ENCODE results near the gene PSME2. TPM values are rescaled to one million over a fixed set of nuclear protein-coding genes. Genes with fewer than 3 reads are reported as not detected.
A peak's percentile ranks its signal among the peaks of the same experiment; 100 is the strongest.

Gene PSME2
- total and polyA plus RNA-seq, 2 of the 13 experiments (the other 11 are each of a cell fraction or from before 2014, with no cell fraction given) = 332 to 716 TPM

DNA sequence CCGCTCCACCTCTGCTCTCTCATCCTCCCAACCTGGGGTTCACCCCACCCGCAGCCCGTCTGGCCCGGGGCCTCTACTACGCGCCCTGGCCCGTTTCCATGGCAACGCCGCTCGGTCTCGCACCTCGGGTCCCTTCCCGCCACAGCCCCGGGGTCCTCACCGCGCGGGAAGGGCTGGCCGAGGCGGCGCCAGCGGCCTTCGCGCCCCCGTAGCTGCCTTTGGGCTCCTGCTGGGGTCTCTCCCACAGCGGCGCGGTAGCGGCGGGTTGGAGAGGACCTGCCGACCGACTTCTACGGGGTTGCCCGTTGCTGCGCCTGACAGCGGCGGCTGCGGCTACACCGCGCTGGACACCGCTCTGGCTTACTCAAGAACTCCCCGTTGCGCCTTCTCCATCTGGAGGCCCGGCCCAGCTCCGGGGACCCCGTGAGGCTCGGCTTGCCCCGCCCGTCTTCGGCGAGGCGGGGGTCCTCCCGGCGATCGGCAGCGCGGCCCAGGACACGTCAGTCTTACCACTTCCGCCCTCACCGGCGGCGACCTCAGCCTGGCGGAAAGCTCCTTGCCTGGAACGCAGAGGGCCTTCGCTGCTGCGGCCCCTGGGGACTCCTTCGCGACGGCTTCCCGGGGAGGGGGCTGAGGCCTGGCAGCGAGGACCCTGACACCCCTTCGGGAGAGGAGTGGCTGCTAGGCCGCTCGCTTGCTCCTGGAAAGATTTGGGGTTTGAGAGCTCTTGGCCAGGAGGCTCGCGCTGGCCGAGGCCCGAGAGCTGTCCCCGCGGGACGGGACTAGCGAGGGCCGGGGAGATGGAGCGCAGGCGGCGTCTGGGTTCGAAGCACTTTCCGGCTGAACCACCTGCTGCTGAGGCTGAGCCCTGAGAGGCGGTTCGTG lies 49.0 kb upstream of the PSME2 start, which contains the start of gene TM9SF1 (continued):
- peak; percentile 100 for TF ChIP-seq ELF1 (CRISPR knock-in tag; IDR thresholded peaks at IDR 0.05)
- no peak for TF ChIP-seq SMC3 (IDR thresholded peaks at IDR 0.05; ENCODE audit: low read length)
- peak; percentile 7; the same call in 1 of the 2 replicates for TF ChIP-seq MTF2 (CRISPR knock-in tag; IDR thresholded peaks at IDR 0.05; ENCODE audit: borderline replicate concordance)
- TF ChIP-seq ZNF580 (CRISPR knock-in tag; IDR thresholded peaks at IDR 0.05; ENCODE audit: borderline replicate concordance, low read depth) = peak; percentile 97
- peak; percentile 100 for TF ChIP-seq SAFB2 (CRISPR knock-in tag; IDR thresholded peaks at IDR 0.05; ENCODE audit: borderline replicate concordance, low read depth)
- TF ChIP-seq, protein P1, sequence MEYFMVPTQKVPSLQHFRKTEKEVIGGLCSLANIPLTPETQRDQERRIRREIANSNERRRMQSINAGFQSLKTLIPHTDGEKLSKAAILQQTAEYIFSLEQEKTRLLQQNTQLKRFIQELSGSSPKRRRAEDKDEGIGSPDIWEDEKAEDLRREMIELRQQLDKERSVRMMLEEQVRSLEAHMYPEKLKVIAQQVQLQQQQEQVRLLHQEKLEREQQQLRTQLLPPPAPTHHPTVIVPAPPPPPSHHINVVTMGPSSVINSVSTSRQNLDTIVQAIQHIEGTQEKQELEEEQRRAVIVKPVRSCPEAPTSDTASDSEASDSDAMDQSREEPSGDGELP (IDR thresholded peaks at IDR 0.05; ENCODE audit: borderline replicate concordance, low read depth) = peak; percentile 66; the same call in 1 of the 2 replicates
- TF ChIP-seq, protein P2, sequence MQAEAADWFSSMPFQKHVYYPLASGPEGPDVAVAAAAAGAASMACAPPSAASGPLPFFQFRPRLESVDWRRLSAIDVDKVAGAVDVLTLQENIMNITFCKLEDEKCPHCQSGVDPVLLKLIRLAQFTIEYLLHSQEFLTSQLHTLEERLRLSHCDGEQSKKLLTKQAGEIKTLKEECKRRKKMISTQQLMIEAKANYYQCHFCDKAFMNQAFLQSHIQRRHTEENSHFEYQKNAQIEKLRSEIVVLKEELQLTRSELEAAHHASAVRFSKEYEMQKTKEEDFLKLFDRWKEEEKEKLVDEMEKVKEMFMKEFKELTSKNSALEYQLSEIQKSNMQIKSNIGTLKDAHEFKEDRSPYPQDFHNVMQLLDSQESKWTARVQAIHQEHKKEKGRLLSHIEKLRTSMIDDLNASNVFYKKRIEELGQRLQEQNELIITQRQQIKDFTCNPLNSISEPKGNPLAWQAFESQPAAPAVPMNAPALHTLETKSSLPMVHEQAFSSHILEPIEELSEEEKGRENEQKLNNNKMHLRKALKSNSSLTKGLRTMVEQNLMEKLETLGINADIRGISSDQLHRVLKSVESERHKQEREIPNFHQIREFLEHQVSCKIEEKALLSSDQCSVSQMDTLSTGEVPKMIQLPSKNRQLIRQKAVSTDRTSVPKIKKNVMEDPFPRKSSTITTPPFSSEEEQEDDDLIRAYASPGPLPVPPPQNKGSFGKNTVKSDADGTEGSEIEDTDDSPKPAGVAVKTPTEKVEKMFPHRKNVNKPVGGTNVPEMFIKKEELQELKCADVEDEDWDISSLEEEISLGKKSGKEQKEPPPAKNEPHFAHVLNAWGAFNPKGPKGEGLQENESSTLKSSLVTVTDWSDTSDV (CRISPR knock-in tag; IDR thresholded peaks at IDR 0.05) = peak; percentile 99
- TF ChIP-seq ZNF563 (CRISPR knock-in tag; IDR thresholded peaks at IDR 0.05) = peak; percentile 100
- TF ChIP-seq DPF2 (CRISPR knock-in tag; IDR thresholded peaks at IDR 0.05; ENCODE audit: borderline replicate concordance, low read depth) = peak; percentile 73; the same call in 1 of the 2 replicates
- TF ChIP-seq, protein P3, sequence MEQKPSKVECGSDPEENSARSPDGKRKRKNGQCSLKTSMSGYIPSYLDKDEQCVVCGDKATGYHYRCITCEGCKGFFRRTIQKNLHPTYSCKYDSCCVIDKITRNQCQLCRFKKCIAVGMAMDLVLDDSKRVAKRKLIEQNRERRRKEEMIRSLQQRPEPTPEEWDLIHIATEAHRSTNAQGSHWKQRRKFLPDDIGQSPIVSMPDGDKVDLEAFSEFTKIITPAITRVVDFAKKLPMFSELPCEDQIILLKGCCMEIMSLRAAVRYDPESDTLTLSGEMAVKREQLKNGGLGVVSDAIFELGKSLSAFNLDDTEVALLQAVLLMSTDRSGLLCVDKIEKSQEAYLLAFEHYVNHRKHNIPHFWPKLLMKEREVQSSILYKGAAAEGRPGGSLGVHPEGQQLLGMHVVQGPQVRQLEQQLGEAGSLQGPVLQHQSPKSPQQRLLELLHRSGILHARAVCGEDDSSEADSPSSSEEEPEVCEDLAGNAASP (CRISPR knock-in tag; IDR thresholded peaks at IDR 0.05; ENCODE audit: borderline replicate concordance) = peak; percentile 93
- no peak for TF ChIP-seq SUZ12 (IDR thresholded peaks at IDR 0.05; ENCODE audit: low read depth, low read length)
- no peak for TF ChIP-seq HMGA1 (CRISPR knock-in tag; conservative IDR thresholded peaks at IDR 0.05)
- TF ChIP-seq ZNF614 (CRISPR knock-in tag; IDR thresholded peaks at IDR 0.05; ENCODE audit: borderline replicate concordance) = no peak; the same call in none of the 2 replicates
- peak; percentile 98 for TF ChIP-seq NFKBIZ (CRISPR knock-in tag; IDR thresholded peaks at IDR 0.05)
- TF ChIP-seq PHF8 (CRISPR knock-in tag; IDR thresholded peaks at IDR 0.05) = peak; percentile 100
- TF ChIP-seq ZNF615 (CRISPR knock-in tag; IDR thresholded peaks at IDR 0.05; ENCODE audit: borderline replicate concordance) = no peak
- TF ChIP-seq RFX1 (IDR thresholded peaks at IDR 0.05) = peak; percentile 93
- peak; percentile 93 for TF ChIP-seq ISL2 (CRISPR knock-in tag; IDR thresholded peaks at IDR 0.05)
- peak; percentile 31; the same call in 1 of the 2 replicates for TF ChIP-seq HMG20B (CRISPR knock-in tag; conservative IDR thresholded peaks at IDR 0.05)
- peak; percentile 95 for TF ChIP-seq ZBTB7A (CRISPR knock-in tag; IDR thresholded peaks at IDR 0.05)
- TF ChIP-seq ZNF556 (CRISPR knock-in tag; IDR thresholded peaks at IDR 0.05; ENCODE audit: borderline replicate concordance) = peak; percentile 95
- peak; percentile 91 for TF ChIP-seq HDAC2 (CRISPR knock-in tag; IDR thresholded peaks at IDR 0.05)
- TF ChIP-seq ELF3 (CRISPR knock-in tag; IDR thresholded peaks at IDR 0.05) = peak; percentile 93
- TF ChIP-seq MBNL3 (CRISPR knock-in tag; conservative IDR thresholded peaks at IDR 0.05) = no peak
- peak; percentile 78; the same call in 1 of the 2 replicates for TF ChIP-seq ZKSCAN5 (CRISPR knock-in tag; IDR thresholded peaks at IDR 0.05)
- TF ChIP-seq ZSCAN12 (CRISPR knock-in tag; IDR thresholded peaks at IDR 0.05) = peak; percentile 98
- TF ChIP-seq ZNF30 (CRISPR knock-in tag; IDR thresholded peaks at IDR 0.05) = peak; percentile 96
